Activated naive CD8-positive, alpha-beta T cell treated with anti-CD3 and anti-CD28 coated beads, Interleukin-2, amount 50 U/mL, for 16 hours (primary cell): ENCODE data around the gene IDE.
"Not testable (repeated sequence)": the region's sequence is repeated elsewhere in the genome, so short reads cannot be mapped to it uniquely, and the experiment has no call there.

Experiments
- DNase-seq: peaks from one replicate; pipeline ENCODE4 v3.0.0-alpha.2; 2020; ENCODE audit warnings: low read depth, low spot score

The IDE gene

GRCh38 chr10:92573798-92574547 is at the start of gene IDE:
Gene IDE (minus strand): TSS chr10:92574093. CDS start chr10:92574019, 74 bp downstream.
- peak; percentile 45 for DNase-seq

GRCh38 chr10:92619368-92619767 is 45.5 kb upstream of the IDE start:
- no peak for DNase-seq

- DNase-seq: no peak
These were observed 41.6 kb upstream of the IDE start for GRCh38 chr10:92615515-92615914.

- DNase-seq: no peak
These were observed 30.9 kb upstream of the IDE start for GRCh38 chr10:92604841-92605240.

- DNase-seq: no peak
These were observed 24.4 kb upstream of the IDE start for GRCh38 chr10:92598321-92598720.

- DNase-seq: no peak
These were observed 21.6 kb upstream of the IDE start for GRCh38 chr10:92595505-92595904.

GRCh38 chr10:92593619-92594588 is 20.0 kb upstream of the IDE start:
- no peak for DNase-seq

GRCh38 chr10:92592761-92593618 is 19.1 kb upstream of the IDE start, which contains the start of gene KIF11:
Gene KIF11 (plus strand): TSS chr10:92593130. CDS start chr10:92593376, 246 bp downstream.
- peak; percentile 93 for DNase-seq

GRCh38 chr10:92591550-92592022 is 17.7 kb upstream of the IDE start:
- peak; percentile 61 for DNase-seq

GRCh38 chr10:92590623-92591549 is 17.0 kb upstream of the IDE start:
- DNase-seq: no peak

- not testable (repeated sequence) for DNase-seq
These were observed 8.5 kb upstream of the IDE start for GRCh38 chr10:92582347-92582746.

GRCh38 chr10:92575961-92576360 is 2.1 kb upstream of the IDE start:
- DNase-seq: no peak

- DNase-seq: no peak
These were observed 812 bp upstream of the IDE start for GRCh38 chr10:92574548-92575261.

GRCh38 chr10:92573091-92573797 is 649 bp downstream of the IDE start:
- DNase-seq: no peak

- DNase-seq: no peak
These were observed 1.4 kb downstream of the IDE start for GRCh38 chr10:92572362-92573090.

GRCh38 chr10:92571649-92572048 is 2.2 kb downstream of the IDE start:
- no peak for DNase-seq

- DNase-seq: not testable (repeated sequence)
These were observed 4.2 kb downstream of the IDE start for GRCh38 chr10:92569663-92570062.

- DNase-seq: no peak
These were observed 4.8 kb downstream of the IDE start for GRCh38 chr10:92569071-92569470.
